Dermis blood vessel endothelial cell (primary cell): Measurements from ENCODE around the gene PLSCR1. TPM values are rescaled to one million over a fixed set of nuclear protein-coding genes. Genes with fewer than 3 reads are reported as not detected.
"Not testable (repeated sequence)": the region's sequence is repeated elsewhere in the genome, so short reads cannot be mapped to it uniquely, and the experiment has no call there.

Experiments
- DNase-seq: peaks from one replicate; pipeline ENCODE4 v3.0.0; 2010
- total RNA-seq: library from RNA; depleted of rRNA; stranded (reverse); fragments of >200 nt; gene quantifications from 2 replicates; pipeline ENCODE4 v1.2.3, GENCODE V29; 2014

Gene PLSCR1
- total RNA-seq, 1 donor from 2014 or later, result 131 TPM

- DNase-seq, result no peak
These were observed 2.9 kb upstream of the PLSCR1 start for GRCh38 chr3:146547235-146547835.

- no peak for DNase-seq
These were observed 2.1 kb upstream of the PLSCR1 start for GRCh38 chr3:146546366-146546965.

GRCh38 chr3:146544929-146545528, 622 bp upstream of the PLSCR1 start:
- DNase-seq, result no peak

- DNase-seq, result peak; percentile 55
These were observed 876 bp downstream of the PLSCR1 start for GRCh38 chr3:146543461-146544001.

- DNase-seq, result no peak
These were observed 1.4 kb downstream of the PLSCR1 start for GRCh38 chr3:146542978-146543377.

GRCh38 chr3:146542179-146542578, 2.2 kb downstream of the PLSCR1 start:
- DNase-seq, result no peak

GRCh38 chr3:146540978-146541377, 3.4 kb downstream of the PLSCR1 start:
- no peak for DNase-seq

- no peak for DNase-seq
These were observed 4.2 kb downstream of the PLSCR1 start for GRCh38 chr3:146540236-146540635.

GRCh38 chr3:146539315-146539714, 5.1 kb downstream of the PLSCR1 start:
- DNase-seq, result no peak

GRCh38 chr3:146537603-146538002, 6.8 kb downstream of the PLSCR1 start:
- DNase-seq, result no peak

- peak; percentile 59 for DNase-seq
These were observed 7.7 kb downstream of the PLSCR1 start for GRCh38 chr3:146536681-146537080.

GRCh38 chr3:146532406-146532805, 12.0 kb downstream of the PLSCR1 start:
- no peak for DNase-seq

GRCh38 chr3:146530609-146531008, 13.8 kb downstream of the PLSCR1 start:
- DNase-seq, result no peak

- peak; percentile 38 for DNase-seq
These were observed 15.4 kb downstream of the PLSCR1 start for GRCh38 chr3:146529021-146529420.

- DNase-seq, result no peak
These were observed 19.4 kb downstream of the PLSCR1 start for GRCh38 chr3:146524961-146525360.

GRCh38 chr3:146523531-146523930, 20.9 kb downstream of the PLSCR1 start:
- DNase-seq, result no peak

- not testable (repeated sequence) for DNase-seq
These were observed 21.9 kb downstream of the PLSCR1 start for GRCh38 chr3:146522174-146523158.

- no peak for DNase-seq
These were observed 23.0 kb downstream of the PLSCR1 start for GRCh38 chr3:146521394-146521793.

GRCh38 chr3:146519810-146520209, 24.6 kb downstream of the PLSCR1 start:
- DNase-seq, result no peak

GRCh38 chr3:146517684-146518435, 26.5 kb downstream of the PLSCR1 start:
- no peak for DNase-seq

GRCh38 chr3:146513386-146514051, 30.9 kb downstream of the PLSCR1 start:
- DNase-seq, result no peak
